GM23248 (cell line): ENCODE data around the gene ZPBP2.

Experiments used
- EZH2 ChIP-seq: fragments of 200-600 bp; sonication (generic); IDR thresholded peaks from 2 replicates; pipeline ENCODE4 v1.6.1; 2018; ENCODE audit warnings: antibody characterized with exemption, mild to moderate bottlenecking; ENCODE audit not compliant: insufficient read depth, poor library complexity, severe bottlenecking
- EZH2phosphoT487 ChIP-seq: fragments of 200-600 bp; sonication (generic); IDR thresholded peaks from 2 replicates; pipeline ENCODE4 v1.6.1; 2018; ENCODE audit warnings: antibody characterized with exemption, moderate library complexity, mild to moderate bottlenecking, low read depth; ENCODE audit not compliant: insufficient read depth

GRCh38 chr17:39822051-39822451 lies 46.0 kb upstream of the ZPBP2 start:
- TF ChIP-seq EZH2phosphoT487 (no peak), EZH2 (no peak)
